Activated CD4-positive, CD25-positive, alpha-beta regulatory T cell treated with anti-CD3 and anti-CD28 coated beads, Interleukin-2, amount 50 U/mL, for 16 hours (primary cell): ENCODE results near the gene EPN1.
"Not testable (repeated sequence)": the region's sequence is repeated elsewhere in the genome, so short reads cannot be mapped to it uniquely, and the experiment has no call there.

ENCODE experiments used
- DNase-seq: peaks from one replicate; pipeline ENCODE4 v3.0.0-alpha.2; 2020; ENCODE audit warnings: low read depth, low spot score

Gene EPN1

DNA sequence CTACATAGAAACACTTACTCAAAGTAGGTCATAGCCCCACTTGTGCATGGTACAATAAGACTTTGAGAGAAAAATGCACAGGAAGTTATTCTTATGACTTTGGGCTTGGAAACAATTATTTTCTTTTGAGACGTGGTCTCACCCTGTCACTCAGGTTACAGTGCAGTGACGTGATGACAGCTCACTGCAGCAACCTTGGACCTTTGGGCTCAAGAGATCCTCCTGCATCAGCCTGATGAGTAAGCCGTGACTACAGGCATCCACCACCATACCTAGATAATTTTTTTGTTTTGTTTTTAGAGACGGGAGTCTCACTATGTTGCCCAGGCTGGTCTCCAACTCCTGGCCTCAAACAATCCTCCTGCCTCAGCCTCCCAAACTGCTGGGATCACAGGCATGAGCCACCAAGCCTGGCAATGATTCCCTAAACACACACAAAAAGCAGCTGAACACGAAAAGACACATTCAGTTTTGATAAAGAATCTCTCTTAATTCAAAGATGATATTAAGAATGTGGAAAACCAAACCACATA lies 45.3 kb downstream of the EPN1 start:
- DNase-seq = no peak

- DNase-seq = no peak
Measured at GRCh38 chr19:55720801-55721200, 45.8 kb downstream of the EPN1 start.

DNA sequence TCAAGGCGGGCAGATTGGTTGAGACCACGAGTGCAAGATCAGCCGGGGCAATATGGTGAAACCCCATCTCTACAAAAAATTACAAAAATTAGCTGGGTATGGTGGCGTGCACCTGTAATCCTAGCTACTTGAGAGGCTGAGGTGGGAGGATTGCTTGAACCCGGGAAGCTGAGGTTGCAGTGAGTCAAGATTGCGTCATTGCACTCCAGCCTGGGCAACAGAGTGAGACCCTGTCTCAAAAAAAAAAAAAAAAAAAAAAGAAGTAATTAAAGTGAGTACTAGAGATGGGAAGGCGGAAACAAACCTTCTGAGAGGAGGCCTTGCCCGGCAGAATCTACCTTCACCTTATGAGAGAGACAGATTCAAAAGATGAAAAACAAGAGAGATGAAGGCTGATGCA lies 48.5 kb downstream of the EPN1 start:
- DNase-seq = no peak

DNA sequence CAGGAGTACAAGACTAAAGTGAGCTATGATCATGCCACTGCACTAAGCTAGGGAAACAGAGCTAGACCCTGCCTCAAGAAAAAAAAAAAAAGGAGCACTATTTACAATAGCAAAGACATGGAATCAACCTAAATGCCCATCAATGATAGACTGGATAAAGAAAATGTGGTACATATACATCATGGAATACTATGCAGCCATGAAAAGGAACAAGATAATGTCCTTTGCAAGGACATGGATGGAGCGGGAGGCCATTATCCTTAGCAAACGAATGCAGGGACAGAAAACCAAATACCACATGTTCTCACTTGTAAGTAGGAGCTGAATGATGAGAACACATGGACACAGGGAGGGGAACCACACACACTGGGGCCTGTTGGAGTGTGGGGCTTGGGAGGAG lies 55.4 kb downstream of the EPN1 start:
- not testable (repeated sequence) for DNase-seq

GRCh38 chr19:55738302-55738701 lies 63.3 kb downstream of the EPN1 start, which contains the start of gene NLRP9:
TSS of gene NLRP9 (minus strand) at chr19:55738402. CDS start at chr19:55738374, 28 bp downstream.
- no peak for DNase-seq

- no peak for DNase-seq
Measured at GRCh38 chr19:55750715-55751114, 75.7 kb downstream of the EPN1 start.

DNA sequence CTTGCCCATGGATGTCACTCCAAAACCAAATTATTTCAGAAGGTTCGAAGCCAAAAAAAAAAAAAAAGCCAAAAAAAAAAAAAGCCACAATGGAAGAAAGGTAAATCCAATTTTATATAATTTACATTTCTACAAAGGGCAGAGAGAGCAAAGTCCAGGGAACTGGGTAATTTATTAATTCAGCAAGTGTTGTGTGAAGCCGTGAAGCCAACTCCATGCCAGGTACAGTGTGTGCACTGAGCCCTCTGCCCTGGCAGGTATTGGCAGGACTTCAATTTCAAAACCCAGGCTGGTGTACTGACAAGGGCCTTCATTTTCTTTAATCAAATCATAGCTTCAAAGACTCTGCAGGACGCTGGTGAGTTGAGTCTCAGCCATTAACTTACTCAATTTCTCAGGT lies 78.4 kb downstream of the EPN1 start:
- DNase-seq = no peak

DNA sequence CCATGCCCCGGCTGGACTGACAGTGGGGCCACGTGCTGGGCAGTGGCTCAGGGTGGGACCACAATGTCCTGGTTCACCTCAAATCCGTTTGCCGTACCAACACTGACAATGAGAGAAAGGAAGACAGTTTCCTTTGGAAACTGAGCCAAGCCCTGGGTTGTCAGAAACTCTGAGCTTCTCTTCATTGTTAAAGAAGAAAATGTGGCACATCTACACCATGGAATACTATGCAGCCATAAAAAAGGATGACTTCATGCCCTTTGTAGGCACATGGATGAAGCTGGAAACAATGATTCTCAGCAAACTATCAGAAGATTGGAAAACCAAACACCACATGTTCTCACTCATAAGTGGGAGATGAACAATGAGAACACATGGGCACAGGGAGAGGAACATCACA lies 81.8 kb downstream of the EPN1 start:
- not testable (repeated sequence) for DNase-seq

GRCh38 chr19:55758797-55759196 lies 83.8 kb downstream of the EPN1 start, which contains the start of gene RFPL4A:
TSS of gene RFPL4A (plus strand) at chr19:55759097. CDS start at chr19:55761801, 2,704 bp downstream.
- DNase-seq = not testable (repeated sequence)
